ENCODE results near the gene CDH11. TPM values are rescaled to one million over a fixed set of nuclear protein-coding genes. Genes with fewer than 3 reads are reported as not detected.

Gene CDH11
- total RNA-seq, 1 experiment from 2014 or later: 5.4 TPM

DNA sequence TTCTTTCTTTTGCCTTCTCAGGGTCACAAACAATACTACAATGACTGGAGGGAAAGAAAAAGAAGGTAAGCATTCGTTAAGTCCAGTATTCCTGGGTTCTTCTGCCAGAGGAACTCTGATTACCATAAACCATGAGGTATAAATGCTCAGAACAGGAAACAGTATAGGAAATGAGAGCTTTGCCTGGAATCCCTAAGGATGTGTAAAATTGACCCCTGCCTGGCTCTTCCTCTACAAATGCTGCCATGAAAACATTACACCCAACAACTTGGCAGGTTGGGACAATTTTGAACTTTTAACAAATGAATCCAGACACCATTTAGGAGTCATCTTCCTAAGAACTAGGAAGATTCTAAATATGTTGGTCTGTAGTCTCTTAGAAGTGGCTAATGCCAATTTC lies 173.8 kb downstream of the CDH11 start:
- no peaks in the 10 kb centered on the region for H3K79me1 ChIP-seq (ENCODE audit: insufficient read depth, low read depth, low read length, poor library complexity, severe bottlenecking)
- no peak overlapping the region for H4K5ac ChIP-seq (ENCODE audit: insufficient read length, low read depth, low read length)
- H2AK5ac ChIP-seq (ENCODE audit: insufficient read length, low read length): no peak overlapping the region
- no peak overlapping the region for H3K56ac ChIP-seq (ENCODE audit: insufficient read length, low read depth, low read length)
- no peak overlapping the region for H2BK15ac ChIP-seq (ENCODE audit: low read depth, low read length)
- no peak overlapping the region for H2BK120ac ChIP-seq (ENCODE audit: low read depth, low read length, poor library complexity, severe bottlenecking)
- no peaks in the 10 kb centered on the region for H3K9me3 ChIP-seq (ENCODE audit: control insufficient read depth, low read depth, low read length)
- Mint-ChIP-seq H3K27me3 (ENCODE audit: low read depth) (no peaks in the 10 kb centered on the region; the same call in 1 of the 2 replicates), H3K36me3 (ENCODE audit: insufficient read depth in 1 of 3, low read depth in 3 of 3) (peaks cover 0 to 5% (median 0%) of the 10 kb centered on the region in 3 experiments; a peak in 2 of 7 replicates), H3K4me3 (no peak overlapping the region), H3K9me3 (no peaks in the 10 kb centered on the region; a peak in 1 of 5 replicates), H3K27ac (no peak overlapping the region), H3K4me1 (no peaks in the 10 kb centered on the region)
- no peak overlapping the region for H4K8ac ChIP-seq (replicated peaks; ENCODE audit: insufficient read length, low read depth, low read length)
- H3K23ac ChIP-seq (ENCODE audit: insufficient read length, low read depth, low read length): no peak overlapping the region
- WGBS (ENCODE audit: extremely low coverage, insufficient read length, low lambda C conversion rate): no CpG with 5 or more reads among the region's 1 CpG
- no peak overlapping the region for H3T11ph ChIP-seq (ENCODE audit: low read length)
- H4K20me1 ChIP-seq (ENCODE audit: control insufficient read depth, insufficient read depth, insufficient read length): no peaks in the 10 kb centered on the region
- H3K23me2 ChIP-seq (ENCODE audit: insufficient read length, low read depth, low read length, poor library complexity, severe bottlenecking): no peaks in the 10 kb centered on the region
- H3K4me2 ChIP-seq (ENCODE audit: insufficient read depth, insufficient read length, low read length): no peak overlapping the region
- H3K27me3 ChIP-seq (ENCODE audit: insufficient read depth, low read length): no peaks in the 10 kb centered on the region
- H3K4ac ChIP-seq (ENCODE audit: low read depth, low read length): no peak overlapping the region
- no peak overlapping the region for H2BK20ac ChIP-seq (ENCODE audit: low read depth, low read length, poor library complexity, severe bottlenecking)
- no peak overlapping the region for H2BK5ac ChIP-seq (ENCODE audit: insufficient read length, low read length)
- no peak overlapping the region for H2AFZ ChIP-seq (ENCODE audit: low read length)
- no peaks in the 10 kb centered on the region for H3K4me1 ChIP-seq (ENCODE audit: insufficient read depth, low read length)
- H3K9ac ChIP-seq (ENCODE audit: extremely low read depth, insufficient read length, low read length): no peak overlapping the region
- H3K79me2 ChIP-seq (ENCODE audit: insufficient read depth, low read length): no peaks in the 10 kb centered on the region
- H3K18ac ChIP-seq (ENCODE audit: insufficient read length, low read depth, low read length): no peak overlapping the region
- H3K14ac ChIP-seq (ENCODE audit: insufficient read depth, low read length): no peak overlapping the region
- TF ChIP-seq, protein P1, sequence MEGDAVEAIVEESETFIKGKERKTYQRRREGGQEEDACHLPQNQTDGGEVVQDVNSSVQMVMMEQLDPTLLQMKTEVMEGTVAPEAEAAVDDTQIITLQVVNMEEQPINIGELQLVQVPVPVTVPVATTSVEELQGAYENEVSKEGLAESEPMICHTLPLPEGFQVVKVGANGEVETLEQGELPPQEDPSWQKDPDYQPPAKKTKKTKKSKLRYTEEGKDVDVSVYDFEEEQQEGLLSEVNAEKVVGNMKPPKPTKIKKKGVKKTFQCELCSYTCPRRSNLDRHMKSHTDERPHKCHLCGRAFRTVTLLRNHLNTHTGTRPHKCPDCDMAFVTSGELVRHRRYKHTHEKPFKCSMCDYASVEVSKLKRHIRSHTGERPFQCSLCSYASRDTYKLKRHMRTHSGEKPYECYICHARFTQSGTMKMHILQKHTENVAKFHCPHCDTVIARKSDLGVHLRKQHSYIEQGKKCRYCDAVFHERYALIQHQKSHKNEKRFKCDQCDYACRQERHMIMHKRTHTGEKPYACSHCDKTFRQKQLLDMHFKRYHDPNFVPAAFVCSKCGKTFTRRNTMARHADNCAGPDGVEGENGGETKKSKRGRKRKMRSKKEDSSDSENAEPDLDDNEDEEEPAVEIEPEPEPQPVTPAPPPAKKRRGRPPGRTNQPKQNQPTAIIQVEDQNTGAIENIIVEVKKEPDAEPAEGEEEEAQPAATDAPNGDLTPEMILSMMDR (conservative IDR thresholded peaks at IDR 0.05): no peak
- H2BK12ac ChIP-seq (ENCODE audit: insufficient read length, low read depth, low read length): no peak overlapping the region
- no peak overlapping the region for H4K91ac ChIP-seq (ENCODE audit: insufficient read length, low read depth, low read length)
- no peak for DNase-seq
- H3K27ac ChIP-seq (ENCODE audit: insufficient read length, low read depth, low read length): no peak overlapping the region
